ENCODE measurements around the gene SYTL3.

GRCh38 chr6:158767709-158768108 lies 117.9 kb downstream of the SYTL3 start:
- TF ChIP-seq, protein P1, sequence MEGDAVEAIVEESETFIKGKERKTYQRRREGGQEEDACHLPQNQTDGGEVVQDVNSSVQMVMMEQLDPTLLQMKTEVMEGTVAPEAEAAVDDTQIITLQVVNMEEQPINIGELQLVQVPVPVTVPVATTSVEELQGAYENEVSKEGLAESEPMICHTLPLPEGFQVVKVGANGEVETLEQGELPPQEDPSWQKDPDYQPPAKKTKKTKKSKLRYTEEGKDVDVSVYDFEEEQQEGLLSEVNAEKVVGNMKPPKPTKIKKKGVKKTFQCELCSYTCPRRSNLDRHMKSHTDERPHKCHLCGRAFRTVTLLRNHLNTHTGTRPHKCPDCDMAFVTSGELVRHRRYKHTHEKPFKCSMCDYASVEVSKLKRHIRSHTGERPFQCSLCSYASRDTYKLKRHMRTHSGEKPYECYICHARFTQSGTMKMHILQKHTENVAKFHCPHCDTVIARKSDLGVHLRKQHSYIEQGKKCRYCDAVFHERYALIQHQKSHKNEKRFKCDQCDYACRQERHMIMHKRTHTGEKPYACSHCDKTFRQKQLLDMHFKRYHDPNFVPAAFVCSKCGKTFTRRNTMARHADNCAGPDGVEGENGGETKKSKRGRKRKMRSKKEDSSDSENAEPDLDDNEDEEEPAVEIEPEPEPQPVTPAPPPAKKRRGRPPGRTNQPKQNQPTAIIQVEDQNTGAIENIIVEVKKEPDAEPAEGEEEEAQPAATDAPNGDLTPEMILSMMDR (IDR thresholded peaks at IDR 0.05) = no peak
- TF ChIP-seq POLR2A (IDR thresholded peaks at IDR 0.05) = no peak
